Tibial artery (tissue), 4 donors: Measurements from ENCODE around the gene IL2RA.
"Not testable (repeated sequence)": the region's sequence is repeated elsewhere in the genome, so short reads cannot be mapped to it uniquely, and the experiment has no call there.

ENCODE experiments used
- DNase-seq, 2 donors: peaks; one replicate each; pipeline ENCODE4 v3.0.0-alpha.2; 2019
- H3K27ac ChIP-seq, 2 donors: fragments of 200-600 bp; sonication (generic) in 1 of 2; 1 replicate in 1 of 2; 2 replicates in 1 of 2; pipeline ENCODE4 v1.5.1; 2018 to 2019; ENCODE audit warnings: mild to moderate bottlenecking in 1 of 2
- H3K27me3 ChIP-seq, 2 donors: fragments of 200-600 bp; sonication (generic) in 1 of 2; one replicate each; pipeline versions ENCODE4 v1.5.1 to v1.6.0; 2016 to 2019
- H3K36me3 ChIP-seq, 3 donors: fragments of 200-600 bp; sonication (generic) in 2 of 3; one replicate each; pipeline ENCODE4 v1.5.1; 2016 to 2019; ENCODE audit warnings: mild to moderate bottlenecking in 2 of 3
- H3K4me1 ChIP-seq, 4 donors: fragments of 200-600 bp; sonication (generic) in 2 of 4; 1 replicate in 3 of 4; 2 replicates in 1 of 4; pipeline ENCODE4 v1.5.1; 2016 to 2019
- H3K4me3 ChIP-seq, 2 donors: fragments of 200-600 bp; sonication (generic) in 1 of 2; 1 replicate in 1 of 2; 2 replicates in 1 of 2; pipeline ENCODE4 v1.5.1; 2018 to 2019; ENCODE audit warnings: mild to moderate bottlenecking in 2 of 2
- H3K9me3 ChIP-seq, 3 donors: fragments of 200-600 bp; sonication (generic) in 1 of 3; one replicate each; pipeline ENCODE4 v1.5.1; 2016 to 2019
- intact Hi-C: fragments of 100-400 bp; cut with DNase I; formaldehyde crosslinking; loops from one replicate; pipeline ENCODE4 v1.15.0; 2023; ENCODE audit warnings: low total_unique reads
- TF ChIP-seq, protein P1 (sequence below), 2 experiments: fragments of 200-600 bp in 1 of 2; fragments of 450-650 bp in 1 of 2; IDR thresholded peaks; one replicate each; pipeline ENCODE4 v1.5.1; 2017 to 2019; ENCODE audit warnings: antibody characterized with exemption in 2 of 2, mild to moderate bottlenecking in 1 of 2, moderate library complexity in 1 of 2

The IL2RA gene

DNA sequence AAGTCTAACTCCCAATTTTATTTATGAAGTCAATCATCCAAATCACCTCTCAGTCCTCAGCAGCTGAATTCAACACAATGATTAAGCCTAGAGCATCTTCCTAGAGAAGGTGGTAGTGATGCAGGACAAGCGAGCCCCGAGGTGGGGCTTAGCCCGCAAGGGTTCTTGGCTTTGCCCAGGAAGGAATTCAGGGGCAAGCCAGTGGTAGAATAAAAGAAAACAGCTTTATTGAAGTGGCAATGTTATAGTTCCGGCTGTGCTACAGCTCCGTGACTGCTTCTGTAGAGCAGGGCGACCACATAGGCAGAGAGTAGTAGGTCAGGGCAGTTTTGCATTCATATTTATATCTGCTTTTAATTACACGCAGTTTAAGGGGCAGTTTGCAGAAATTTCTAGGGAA is 18.1 kb downstream of the IL2RA start:
- no peak overlapping the region for H3K27ac ChIP-seq

DNA sequence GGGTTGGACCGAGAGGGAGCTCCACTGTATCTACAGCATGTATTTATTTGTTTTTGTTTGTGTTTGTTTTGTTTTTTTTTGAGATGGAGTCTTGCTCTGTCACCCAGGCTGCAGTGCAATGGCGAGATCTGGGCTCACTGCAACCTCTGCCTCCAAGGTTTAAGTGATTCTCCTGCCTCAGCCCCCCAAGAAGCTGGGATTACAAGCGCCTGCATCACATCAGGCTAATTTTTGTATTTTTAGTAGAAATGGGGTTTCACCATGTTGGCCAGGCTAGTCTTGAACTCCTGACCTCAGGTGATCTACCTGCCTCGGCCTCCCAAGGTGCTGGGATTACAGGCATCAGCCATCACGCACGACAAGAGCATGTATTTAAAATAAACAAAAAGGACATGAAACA is 18.8 kb downstream of the IL2RA start:
- H3K4me3 ChIP-seq, H3K36me3 ChIP-seq: not testable (repeated sequence)

More for the DNA sequence above, 18.1 kb downstream of the IL2RA start:
- H3K27me3 ChIP-seq = peaks cover 0 to 5% of the 10 kb centered on the region in 2 donors
- H3K4me3 ChIP-seq = no peak overlapping the region
- H3K9me3 ChIP-seq = no peaks in the 10 kb centered on the region
- no peaks in the 10 kb centered on the region for H3K36me3 ChIP-seq
- intact Hi-C loops = no loop called here
- no peaks in the 10 kb centered on the region for H3K4me1 ChIP-seq
- DNase-seq = no peak
- TF ChIP-seq, protein P1, sequence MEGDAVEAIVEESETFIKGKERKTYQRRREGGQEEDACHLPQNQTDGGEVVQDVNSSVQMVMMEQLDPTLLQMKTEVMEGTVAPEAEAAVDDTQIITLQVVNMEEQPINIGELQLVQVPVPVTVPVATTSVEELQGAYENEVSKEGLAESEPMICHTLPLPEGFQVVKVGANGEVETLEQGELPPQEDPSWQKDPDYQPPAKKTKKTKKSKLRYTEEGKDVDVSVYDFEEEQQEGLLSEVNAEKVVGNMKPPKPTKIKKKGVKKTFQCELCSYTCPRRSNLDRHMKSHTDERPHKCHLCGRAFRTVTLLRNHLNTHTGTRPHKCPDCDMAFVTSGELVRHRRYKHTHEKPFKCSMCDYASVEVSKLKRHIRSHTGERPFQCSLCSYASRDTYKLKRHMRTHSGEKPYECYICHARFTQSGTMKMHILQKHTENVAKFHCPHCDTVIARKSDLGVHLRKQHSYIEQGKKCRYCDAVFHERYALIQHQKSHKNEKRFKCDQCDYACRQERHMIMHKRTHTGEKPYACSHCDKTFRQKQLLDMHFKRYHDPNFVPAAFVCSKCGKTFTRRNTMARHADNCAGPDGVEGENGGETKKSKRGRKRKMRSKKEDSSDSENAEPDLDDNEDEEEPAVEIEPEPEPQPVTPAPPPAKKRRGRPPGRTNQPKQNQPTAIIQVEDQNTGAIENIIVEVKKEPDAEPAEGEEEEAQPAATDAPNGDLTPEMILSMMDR (IDR thresholded peaks at IDR 0.05) = no peak

DNA sequence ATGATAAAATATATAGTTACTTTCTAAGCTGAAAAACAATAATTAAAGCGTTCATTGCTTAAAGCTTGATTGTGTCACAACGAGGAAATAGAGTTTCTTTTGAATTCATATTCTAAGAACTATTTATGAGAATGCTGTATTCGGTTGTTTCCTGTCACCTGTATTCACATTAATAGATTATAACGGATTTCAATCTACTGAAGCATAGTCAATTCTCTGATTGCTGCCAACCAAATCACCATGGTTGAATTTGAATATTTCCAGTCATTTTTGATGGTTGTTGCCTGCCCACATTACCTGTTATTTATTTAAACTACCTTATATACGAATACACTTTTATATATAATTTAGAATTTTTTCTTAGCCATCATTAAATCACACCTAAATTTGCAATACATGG is 22.0 kb downstream of the IL2RA start:
- Histone ChIP-seq H3K36me3 (no peaks in the 10 kb centered on the region), H3K27me3 (peaks cover 0 to 5% of the 10 kb centered on the region in 2 donors), H3K9me3 (no peaks in the 10 kb centered on the region), H3K4me1 (no peaks in the 10 kb centered on the region), H3K27ac (no peak overlapping the region), H3K4me3 (no peak overlapping the region)
- intact Hi-C loops = no loop called here
- no peak for DNase-seq
- TF ChIP-seq, protein P1 (IDR thresholded peaks at IDR 0.05) = no peak

More for the DNA sequence above, 18.8 kb downstream of the IL2RA start:
- H3K27me3 ChIP-seq, intact Hi-C loops, H3K27ac ChIP-seq, H3K9me3 ChIP-seq, H3K4me1 ChIP-seq, DNase-seq: not testable (repeated sequence)

DNA sequence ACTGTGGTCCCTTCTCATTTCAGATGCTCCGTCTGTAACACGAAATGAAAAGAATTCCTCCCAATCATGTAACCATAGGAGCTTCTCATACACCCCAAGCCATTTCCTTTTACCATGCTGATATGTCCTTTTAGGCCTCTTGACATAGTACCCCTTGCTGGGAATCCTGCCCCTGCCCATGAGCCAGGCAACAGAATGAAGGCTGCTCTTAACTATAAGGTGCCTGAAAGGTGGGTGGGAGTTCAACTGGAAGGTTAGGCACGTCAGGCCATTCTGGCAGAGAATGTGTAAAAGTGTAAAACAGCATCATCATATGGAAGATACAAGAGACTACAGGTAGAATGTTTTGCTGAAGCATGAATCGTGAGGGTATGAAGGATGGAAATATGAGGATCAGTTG is 22.5 kb downstream of the IL2RA start:
- H3K4me3 ChIP-seq = no peak overlapping the region
- no peaks in the 10 kb centered on the region for H3K4me1 ChIP-seq
- no peaks in the 10 kb centered on the region for H3K36me3 ChIP-seq
- TF ChIP-seq, protein P1 (IDR thresholded peaks at IDR 0.05) = no peak
- no peak for DNase-seq
- intact Hi-C loops = no loop called here
- no peaks in the 10 kb centered on the region for H3K9me3 ChIP-seq
- H3K27me3 ChIP-seq = peaks cover 0 to 5% of the 10 kb centered on the region in 2 donors
- no peak overlapping the region for H3K27ac ChIP-seq

DNA sequence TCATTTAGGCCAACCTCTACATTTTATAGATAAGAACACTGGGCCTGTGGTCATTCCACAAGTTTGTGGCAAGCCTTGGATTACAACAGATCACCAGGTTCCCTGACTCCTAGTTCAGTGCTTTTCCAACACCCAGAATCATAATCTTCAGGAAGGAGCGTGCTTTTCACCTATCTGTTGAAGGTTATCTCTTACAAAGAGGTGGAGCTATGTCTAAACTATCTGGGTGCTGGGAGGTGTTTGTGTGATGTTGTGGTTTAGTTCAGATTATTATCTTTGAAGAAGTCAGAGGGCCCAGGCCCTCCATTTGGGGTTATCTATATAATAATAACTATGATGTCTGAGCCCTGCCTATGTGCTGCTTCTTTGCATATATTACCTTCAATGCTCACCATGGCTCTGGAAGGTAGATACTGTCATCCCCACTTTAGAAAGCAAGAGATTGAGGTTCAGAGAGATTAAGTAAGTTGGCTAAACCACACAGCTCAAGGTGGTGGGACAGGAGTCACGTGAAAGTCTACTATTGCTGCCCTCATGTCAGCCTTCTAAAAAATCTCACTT is 24.0 kb downstream of the IL2RA start:
- no peak overlapping the region for H3K4me3 ChIP-seq
- DNase-seq = no peak
- no peaks in the 10 kb centered on the region for H3K36me3 ChIP-seq
- no peaks in the 10 kb centered on the region for H3K4me1 ChIP-seq
- TF ChIP-seq, protein P1 (IDR thresholded peaks at IDR 0.05) = no peak
- intact Hi-C loops = no loop called here
- no peaks in the 10 kb centered on the region for H3K9me3 ChIP-seq
- no peaks in the 10 kb centered on the region for H3K27me3 ChIP-seq
- H3K27ac ChIP-seq = no peak overlapping the region

DNA sequence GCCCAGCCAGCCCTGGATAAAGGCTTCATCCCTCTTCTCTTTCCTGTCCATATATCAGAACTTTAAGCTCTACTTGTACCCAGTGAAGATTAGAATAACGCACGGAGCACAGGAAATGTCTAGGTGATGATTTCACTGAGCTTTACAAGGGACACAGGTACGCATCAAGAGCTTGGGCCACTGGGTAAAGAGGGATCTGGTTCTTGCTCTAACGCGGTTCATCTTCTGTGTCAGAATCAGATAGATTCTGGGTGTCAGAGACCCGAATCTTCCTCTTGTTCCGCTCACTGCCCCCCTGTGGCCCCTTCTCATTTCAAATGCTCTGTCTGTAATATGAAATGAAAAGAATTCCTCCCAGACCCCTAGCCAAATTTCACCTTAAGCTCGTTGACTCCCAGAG is 24.7 kb downstream of the IL2RA start:
- Histone ChIP-seq H3K4me3 (no peak overlapping the region), H3K4me1 (no peaks in the 10 kb centered on the region), H3K27ac (no peak overlapping the region), H3K27me3 (no peaks in the 10 kb centered on the region), H3K36me3 (no peaks in the 10 kb centered on the region), H3K9me3 (no peaks in the 10 kb centered on the region)
- no peak for DNase-seq
- TF ChIP-seq, protein P1 (IDR thresholded peaks at IDR 0.05) = no peak
- intact Hi-C loops = no loop called here
